Neural crest cell (in vitro differentiated cells): Measurements from ENCODE around the gene NUDT19. TPM values are rescaled to one million over a fixed set of nuclear protein-coding genes. Genes with fewer than 3 reads are reported as not detected.
"Not testable (repeated sequence)": the region's sequence is repeated elsewhere in the genome, so short reads cannot be mapped to it uniquely, and the experiment has no call there.

Source experiments
- DNase-seq: peaks from one replicate; pipeline ENCODE4 v3.0.0; 2021; ENCODE audit warnings: low read depth, mixed read lengths, low spot score
- H3K27ac Mint-ChIP-seq: one replicate; pipeline ENCODE4 v1.8.0; 2021; ENCODE audit warnings: mild to moderate bottlenecking, mixed read lengths; ENCODE audit not compliant: unreplicated experiment
- H3K27me3 Mint-ChIP-seq: 2 replicates; pipeline ENCODE4 v1.8.0; 2021; ENCODE audit warnings: low read depth, mild to moderate bottlenecking, mixed read lengths
- H3K36me3 Mint-ChIP-seq: 2 replicates; pipeline ENCODE4 v1.8.0; 2021; ENCODE audit warnings: low read depth, mild to moderate bottlenecking, mixed read lengths
- H3K4me1 Mint-ChIP-seq: 2 replicates; pipeline ENCODE4 v1.8.0; 2021; ENCODE audit warnings: mixed read lengths
- H3K4me3 Mint-ChIP-seq: one replicate; pipeline ENCODE4 v1.8.0; 2021; ENCODE audit warnings: mild to moderate bottlenecking, mixed read lengths
- H3K9me3 Mint-ChIP-seq: 2 replicates; pipeline ENCODE4 v1.8.0; 2021; ENCODE audit warnings: mixed read lengths
- CTCF ChIP-seq: fragments of 200-600 bp; sonication (generic); conservative IDR thresholded peaks from 2 replicates; pipeline ENCODE4 v1.5.0; 2021; ENCODE audit warnings: antibody characterized with exemption, mild to moderate bottlenecking
- total RNA-seq: library from RNA; stranded (reverse); gene quantifications from 2 replicates; pipeline ENCODE4 v1.2.1, GENCODE V29; 2021

The NUDT19 gene
- total RNA-seq, 1 donor from 2014 or later = 11.1 TPM

- Mint-ChIP-seq H3K4me3 (no peak overlapping the region), H3K27ac (no peak overlapping the region), H3K9me3 (peaks cover 8% of the 10 kb centered on the region), H3K4me1 (peaks cover 4% of the 10 kb centered on the region), H3K27me3 (no peaks in the 10 kb centered on the region), H3K36me3 (peaks cover 63% of the 10 kb centered on the region)
- TF ChIP-seq CTCF = no peak
- no peak for DNase-seq
Measured at GRCh38 chr19:32702010-32702409, 10.4 kb downstream of the NUDT19 start.

GRCh38 chr19:32704006-32704405 is 12.4 kb downstream of the NUDT19 start:
- not testable (repeated sequence) for H3K4me1 Mint-ChIP-seq, DNase-seq, H3K27ac Mint-ChIP-seq, H3K4me3 Mint-ChIP-seq, H3K27me3 Mint-ChIP-seq, H3K9me3 Mint-ChIP-seq
- H3K36me3 Mint-ChIP-seq = peaks cover 58% of the 10 kb centered on the region

- Mint-ChIP-seq H3K36me3 (peaks cover 30% of the 10 kb centered on the region), H3K4me1 (no peaks in the 10 kb centered on the region), H3K27me3 (no peaks in the 10 kb centered on the region), H3K4me3 (no peak overlapping the region), H3K27ac (no peak overlapping the region), H3K9me3 (peaks cover 5% of the 10 kb centered on the region)
- no peak for DNase-seq
- TF ChIP-seq CTCF = no peak
Measured at GRCh38 chr19:32708457-32708856, 16.8 kb downstream of the NUDT19 start.

GRCh38 chr19:32709032-32709431 is 17.4 kb downstream of the NUDT19 start:
- Mint-ChIP-seq H3K27ac (no peak overlapping the region), H3K36me3 (peaks cover 27% of the 10 kb centered on the region), H3K27me3 (no peaks in the 10 kb centered on the region), H3K9me3 (peaks cover 5% of the 10 kb centered on the region), H3K4me1 (no peaks in the 10 kb centered on the region), H3K4me3 (no peak overlapping the region)
- DNase-seq = no peak
- no peak for TF ChIP-seq CTCF

GRCh38 chr19:32711747-32712146 is 20.1 kb downstream of the NUDT19 start:
- no peak overlapping the region for H3K27ac Mint-ChIP-seq
- H3K27me3 Mint-ChIP-seq = no peaks in the 10 kb centered on the region
- no peak for DNase-seq
- peaks cover 15% of the 10 kb centered on the region for H3K36me3 Mint-ChIP-seq
- no peak overlapping the region for H3K4me3 Mint-ChIP-seq
- H3K4me1 Mint-ChIP-seq = no peaks in the 10 kb centered on the region
- TF ChIP-seq CTCF = no peak
- H3K9me3 Mint-ChIP-seq = no peaks in the 10 kb centered on the region

- not testable (repeated sequence) for H3K9me3 Mint-ChIP-seq, H3K36me3 Mint-ChIP-seq, H3K27me3 Mint-ChIP-seq
Measured at GRCh38 chr19:32716203-32716602, 24.6 kb downstream of the NUDT19 start.

GRCh38 chr19:32717496-32717895 is 25.9 kb downstream of the NUDT19 start:
- DNase-seq = no peak
- Mint-ChIP-seq H3K4me3 (no peak overlapping the region), H3K27me3 (no peaks in the 10 kb centered on the region), H3K9me3 (no peaks in the 10 kb centered on the region), H3K36me3 (peaks cover 9% of the 10 kb centered on the region), H3K4me1 (no peaks in the 10 kb centered on the region), H3K27ac (no peak overlapping the region)
- TF ChIP-seq CTCF = no peak

More at GRCh38 chr19:32716203-32716602, 24.6 kb downstream of the NUDT19 start:
- not testable (repeated sequence) for H3K4me3 Mint-ChIP-seq, H3K27ac Mint-ChIP-seq, DNase-seq, H3K4me1 Mint-ChIP-seq
